Glomerular visceral epithelial cell (primary cell): ENCODE results near the gene TMEM238.
"Not testable (repeated sequence)": the region's sequence is repeated elsewhere in the genome, so short reads cannot be mapped to it uniquely, and the experiment has no call there.

Source experiments
- DNase-seq: peaks from one replicate; pipeline ENCODE4 v3.0.0-alpha.2; 2016; ENCODE audit errors: extremely low spot score

TMEM238 gene

GRCh38 chr19:55339889-55340783, 44.0 kb downstream of the TMEM238 start:
- no peak for DNase-seq

- DNase-seq, result peak; percentile 100
Measured at GRCh38 chr19:55339105-55339888, 44.8 kb downstream of the TMEM238 start, which contains the start of gene KMT5C. Gene KMT5C, plus strand, starts transcription at chr19:55339876. Its CDS starts 2,061 bp downstream, at chr19:55341937.

GRCh38 chr19:55336101-55336500, 48.0 kb downstream of the TMEM238 start:
- no peak for DNase-seq

GRCh38 chr19:55333870-55334269, 50.2 kb downstream of the TMEM238 start:
- DNase-seq, result no peak

GRCh38 chr19:55329791-55330190, 54.3 kb downstream of the TMEM238 start:
- not testable (repeated sequence) for DNase-seq
